Measurements from ENCODE around the gene TMEM89. TPM values are rescaled to one million over a fixed set of nuclear protein-coding genes. Genes with fewer than 3 reads are reported as not detected.

The TMEM89 gene
- total RNA-seq, 1 experiment from 2014 or later = not detected

DNA sequence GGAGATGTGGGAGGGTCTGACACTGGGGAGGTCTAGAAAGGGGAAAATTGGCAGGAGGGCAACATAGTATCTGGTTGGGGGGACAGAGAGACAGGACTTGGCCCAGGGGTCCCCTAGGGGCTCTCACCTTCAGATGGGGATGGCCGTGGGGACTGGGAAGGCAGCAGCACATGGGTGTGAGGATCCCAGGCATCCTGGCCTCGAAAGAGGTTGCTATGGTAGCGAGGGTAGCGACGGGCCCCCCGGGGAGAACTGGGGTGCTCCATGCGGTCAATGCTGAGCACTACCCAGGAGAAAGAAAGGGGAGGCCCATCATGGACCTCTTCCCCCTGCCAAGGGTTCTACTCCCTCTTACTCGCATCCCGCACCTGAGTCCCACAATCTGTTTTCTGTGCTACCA lies 26.1 kb upstream of the TMEM89 start:
- intact Hi-C loops (cut with micrococcal nuclease) = no loop called here
- no peak overlapping the region for H3K27ac ChIP-seq (ENCODE audit: low read length)
- no peaks in the 10 kb centered on the region for H3K4me1 ChIP-seq (ENCODE audit: insufficient read depth, low read length)
- DNase-seq = no peak
- H3K36me3 ChIP-seq (ENCODE audit: low read depth, low read length) = no peaks in the 10 kb centered on the region
- no peaks in the 10 kb centered on the region for H3K27me3 ChIP-seq (ENCODE audit: low read length)
- ChIA-PET POLR2A (ENCODE audit: unreplicated experiment) (interaction anchor here (0.5 kb wide), 1 partner anchor 88 kb away, joined by 8 read pairs; no protein-coding TSS in a partner anchor), CTCF (no interaction called here)
- no peak overlapping the region for H3K4me3 ChIP-seq (ENCODE audit: low read length)
- no peaks in the 10 kb centered on the region for H3K9me3 ChIP-seq (ENCODE audit: low read length)
- H4K20me1 ChIP-seq (ENCODE audit: low read length) = no peaks in the 10 kb centered on the region
- ATAC-seq = no peak
- no peaks in the 10 kb centered on the region for H3K79me2 ChIP-seq (ENCODE audit: low read length)
- no peak overlapping the region for H3K9ac ChIP-seq (ENCODE audit: low read length)
- no peaks in the 10 kb centered on the region for H3F3A ChIP-seq (ENCODE audit: low read length, unreplicated experiment)
- no peak overlapping the region for H3K4me2 ChIP-seq (ENCODE audit: low read length)
- no TSS peak for BruUV-seq (replicated peaks)
- no peak overlapping the region for H2AFZ ChIP-seq (ENCODE audit: low read length)
- H3K9me2 ChIP-seq (replicated peaks; ENCODE audit: low read length) = no peaks in the 10 kb centered on the region
- no peak for TF ChIP-seq EZH2 (IDR thresholded peaks at IDR 0.05; ENCODE audit: low read length, unreplicated experiment)
- no peak for TF ChIP-seq EZH2phosphoT487 (IDR thresholded peaks at IDR 0.05; ENCODE audit: borderline replicate concordance, low read length)
- TF ChIP-seq, protein P1, sequence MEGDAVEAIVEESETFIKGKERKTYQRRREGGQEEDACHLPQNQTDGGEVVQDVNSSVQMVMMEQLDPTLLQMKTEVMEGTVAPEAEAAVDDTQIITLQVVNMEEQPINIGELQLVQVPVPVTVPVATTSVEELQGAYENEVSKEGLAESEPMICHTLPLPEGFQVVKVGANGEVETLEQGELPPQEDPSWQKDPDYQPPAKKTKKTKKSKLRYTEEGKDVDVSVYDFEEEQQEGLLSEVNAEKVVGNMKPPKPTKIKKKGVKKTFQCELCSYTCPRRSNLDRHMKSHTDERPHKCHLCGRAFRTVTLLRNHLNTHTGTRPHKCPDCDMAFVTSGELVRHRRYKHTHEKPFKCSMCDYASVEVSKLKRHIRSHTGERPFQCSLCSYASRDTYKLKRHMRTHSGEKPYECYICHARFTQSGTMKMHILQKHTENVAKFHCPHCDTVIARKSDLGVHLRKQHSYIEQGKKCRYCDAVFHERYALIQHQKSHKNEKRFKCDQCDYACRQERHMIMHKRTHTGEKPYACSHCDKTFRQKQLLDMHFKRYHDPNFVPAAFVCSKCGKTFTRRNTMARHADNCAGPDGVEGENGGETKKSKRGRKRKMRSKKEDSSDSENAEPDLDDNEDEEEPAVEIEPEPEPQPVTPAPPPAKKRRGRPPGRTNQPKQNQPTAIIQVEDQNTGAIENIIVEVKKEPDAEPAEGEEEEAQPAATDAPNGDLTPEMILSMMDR (conservative IDR thresholded peaks at IDR 0.05; ENCODE audit: low read depth, low read length) = no peak

DNA sequence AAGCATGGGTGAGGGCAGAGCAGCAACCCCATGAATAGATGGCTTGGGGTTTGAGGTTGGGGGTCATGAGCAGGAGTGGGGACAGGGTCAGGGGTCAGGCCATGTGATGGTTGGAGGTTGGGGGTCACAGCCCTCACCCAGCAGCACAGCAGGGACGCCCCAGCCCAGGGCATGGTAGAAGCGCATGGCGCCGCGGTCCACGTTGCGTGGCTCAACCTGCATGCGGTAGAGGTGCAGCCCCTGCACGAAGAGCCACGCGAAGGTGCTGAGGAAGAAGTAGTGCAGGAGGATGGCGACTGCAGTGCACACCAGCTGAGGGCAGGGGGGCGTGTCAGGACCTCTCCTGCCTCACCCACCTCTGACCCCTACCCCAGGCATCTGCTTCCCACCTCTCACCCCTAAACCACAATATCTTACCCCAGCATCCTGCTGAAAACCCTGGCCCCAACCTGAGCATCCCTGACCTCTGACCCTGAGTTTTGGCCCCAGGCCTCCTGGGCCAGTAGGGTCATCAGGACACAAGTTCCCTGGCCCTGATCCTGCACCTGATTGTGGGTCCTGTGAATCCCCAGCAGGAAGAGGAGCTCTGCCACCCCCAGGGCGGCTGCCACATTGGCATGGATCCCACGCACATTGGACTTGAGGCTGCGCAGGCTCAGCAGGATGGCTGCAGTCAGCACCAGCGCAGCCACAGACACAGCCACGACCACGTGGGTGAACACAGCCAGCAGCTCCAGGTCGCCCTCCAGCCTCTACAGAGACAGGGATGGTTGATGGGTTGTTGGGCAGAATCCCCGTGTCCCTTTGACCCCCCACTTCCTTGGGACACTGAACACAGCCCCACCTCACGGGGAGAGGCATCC lies 23.6 kb upstream of the TMEM89 start:
- no peak for ATAC-seq
- H3K27me3 ChIP-seq (ENCODE audit: low read length) = no peaks in the 10 kb centered on the region
- H2AFZ ChIP-seq (ENCODE audit: low read length) = no peak overlapping the region
- no peaks in the 10 kb centered on the region for H3K4me1 ChIP-seq (ENCODE audit: insufficient read depth, low read length)
- POLR2A ChIA-PET (ENCODE audit: unreplicated experiment) = no interaction called here
- no peak for DNase-seq
- no peaks in the 10 kb centered on the region for H3F3A ChIP-seq (ENCODE audit: low read length, unreplicated experiment)
- H4K20me1 ChIP-seq (ENCODE audit: low read length) = no peaks in the 10 kb centered on the region
- H3K4me3 ChIP-seq (ENCODE audit: low read length) = no peak overlapping the region
- TF ChIP-seq, protein P1 (conservative IDR thresholded peaks at IDR 0.05; ENCODE audit: low read depth, low read length) = no peak
- TF ChIP-seq EZH2phosphoT487 (IDR thresholded peaks at IDR 0.05; ENCODE audit: borderline replicate concordance, low read length) = no peak
- TF ChIP-seq EZH2 (IDR thresholded peaks at IDR 0.05; ENCODE audit: low read length, unreplicated experiment) = no peak
- H3K36me3 ChIP-seq (ENCODE audit: low read depth, low read length) = no peaks in the 10 kb centered on the region
- H3K9ac ChIP-seq (ENCODE audit: low read length) = no peak overlapping the region
- no peak overlapping the region for H3K4me2 ChIP-seq (ENCODE audit: low read length)
- intact Hi-C loops (cut with micrococcal nuclease) = no loop called here
- no peaks in the 10 kb centered on the region for H3K9me2 ChIP-seq (replicated peaks; ENCODE audit: low read length)
- CTCF ChIA-PET = interaction anchor here (0.6 kb wide), 1 partner anchor 61 kb away, joined by 3 read pairs; no protein-coding TSS in a partner anchor
- no peaks in the 10 kb centered on the region for H3K79me2 ChIP-seq (ENCODE audit: low read length)
- no TSS peak for BruUV-seq (replicated peaks)
- H3K9me3 ChIP-seq (ENCODE audit: low read length) = no peaks in the 10 kb centered on the region
- no peak overlapping the region for H3K27ac ChIP-seq (ENCODE audit: low read length)

DNA sequence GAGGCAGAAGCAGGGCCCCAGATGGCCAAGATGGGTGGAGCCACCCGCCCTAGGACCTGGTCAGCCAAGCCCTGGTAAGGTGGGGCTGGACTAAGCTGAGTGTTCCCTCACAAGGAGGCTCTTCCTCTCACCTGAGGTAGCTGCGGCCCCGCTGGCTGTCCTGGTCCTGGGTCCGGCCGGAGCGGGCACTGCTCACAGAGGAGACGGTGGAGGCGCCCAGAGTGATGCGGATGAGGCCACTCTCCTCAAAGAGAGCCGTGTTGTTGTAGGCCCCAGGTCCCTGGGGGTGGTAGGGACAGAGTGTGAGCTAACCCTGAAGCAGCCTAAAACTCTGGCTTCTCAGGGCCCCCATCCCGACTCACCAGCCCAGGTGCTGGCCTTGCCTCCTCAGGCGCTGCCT lies 21.0 kb upstream of the TMEM89 start:
- ChIA-PET CTCF (no interaction called here), POLR2A (ENCODE audit: unreplicated experiment) (no interaction called here)
- no peak overlapping the region for H3K4me3 ChIP-seq (ENCODE audit: low read length)
- no peaks in the 10 kb centered on the region for H3K4me1 ChIP-seq (ENCODE audit: insufficient read depth, low read length)
- ATAC-seq (no peak), DNase-seq (no peak)
- no peaks in the 10 kb centered on the region for H3F3A ChIP-seq (ENCODE audit: low read length, unreplicated experiment)
- TF ChIP-seq, protein P1 (conservative IDR thresholded peaks at IDR 0.05; ENCODE audit: low read depth, low read length) = no peak
- no peak for TF ChIP-seq EZH2 (IDR thresholded peaks at IDR 0.05; ENCODE audit: low read length, unreplicated experiment)
- TF ChIP-seq EZH2phosphoT487 (IDR thresholded peaks at IDR 0.05; ENCODE audit: borderline replicate concordance, low read length) = no peak
- no peaks in the 10 kb centered on the region for H3K9me3 ChIP-seq (ENCODE audit: low read length)
- H3K36me3 ChIP-seq (ENCODE audit: low read depth, low read length) = no peaks in the 10 kb centered on the region
- H4K20me1 ChIP-seq (ENCODE audit: low read length) = no peaks in the 10 kb centered on the region
- H3K4me2 ChIP-seq (ENCODE audit: low read length) = no peak overlapping the region
- no TSS peak for BruUV-seq (replicated peaks)
- no peaks in the 10 kb centered on the region for H3K79me2 ChIP-seq (ENCODE audit: low read length)
- no peaks in the 10 kb centered on the region for H3K9me2 ChIP-seq (replicated peaks; ENCODE audit: low read length)
- no peak overlapping the region for H2AFZ ChIP-seq (ENCODE audit: low read length)
- H3K27me3 ChIP-seq (ENCODE audit: low read length) = no peaks in the 10 kb centered on the region
- intact Hi-C loops (cut with micrococcal nuclease) = no loop called here
- H3K9ac ChIP-seq (ENCODE audit: low read length) = no peak overlapping the region
- H3K27ac ChIP-seq (ENCODE audit: low read length) = no peak overlapping the region

Data from PC-3 (cell line).